B cell (primary cell): ENCODE data around the gene MATN1. TPM values are rescaled to one million over a fixed set of nuclear protein-coding genes. Genes with fewer than 3 reads are reported as not detected.

Experiments
- ATAC-seq: fragments of 200-7000 bp; cut with Tn5 transposase; one replicate; pipeline ENCODE4 v1.10.0; 2021; ENCODE audit warnings: low read depth, mild to moderate bottlenecking, moderate number of reproducible peaks, moderate library complexity
- CTCF ChIA-PET: fragments of 350-600 bp; sonication (Branson Sonifier 250); formaldehyde crosslinking; loops from one replicate; lab custom pipeline; 2021; ENCODE audit warnings: antibody characterized with exemption, inconsistent platforms; lab: Charles Lee
- POLR2A ChIA-PET: fragments of 350-600 bp; sonication (Branson Sonifier 250); formaldehyde crosslinking; loops from one replicate; lab custom pipeline; 2021; ENCODE audit warnings: antibody characterized with exemption; lab: Charles Lee
- DNase-seq: peaks from one replicate; pipeline ENCODE4 v3.0.0; 2013
- H2AFZ ChIP-seq: 2 replicates; pipeline ENCODE4 v1.6.1; 2012; ENCODE audit warnings: mild to moderate bottlenecking, low read depth, low read length; ENCODE audit not compliant: insufficient read depth, poor library complexity, severe bottlenecking
- H3K27ac ChIP-seq, 2 donors: 1 replicate in 1 of 2; 2 replicates in 1 of 2; pipeline ENCODE4 v1.5.1; 2012 to 2013; ENCODE audit warnings: low read length in 2 of 2, mild to moderate bottlenecking in 2 of 2, moderate library complexity in 1 of 2
- H3K27me3 ChIP-seq, 4 experiments: fragments of 200-600 bp in 1 of 4; sonication (generic) in 1 of 4; replicated peaks in 1 of 4; 1 replicate in 2 of 4; 2 replicates in 2 of 4; pipeline versions ENCODE4 v1.6.1 to v1.7.0; 2013 to 2016; ENCODE audit warnings: low read length in 3 of 4, mild to moderate bottlenecking in 2 of 4, mixed read lengths in 1 of 4, moderate library complexity in 1 of 4; ENCODE audit not compliant: insufficient read depth in 4 of 4, control insufficient read depth in 3 of 4; ENCODE audit errors: control extremely low read depth in 1 of 4
- H3K36me3 ChIP-seq, 2 experiments: replicated peaks in 1 of 2; 1 replicate in 1 of 2; 2 replicates in 1 of 2; pipeline versions ENCODE4 v1.6.1 to v1.7.1; 2013; ENCODE audit warnings: low read length in 1 of 2; ENCODE audit not compliant: insufficient read depth in 2 of 2, control insufficient read depth in 1 of 2; ENCODE audit errors: control extremely low read depth in 1 of 2, extremely low read depth in 1 of 2
- H3K4me1 ChIP-seq, 2 donors: fragments of 200-600 bp in 1 of 2; sonication (generic) in 1 of 2; 1 replicate in 1 of 2; 2 replicates in 1 of 2; pipeline versions ENCODE4 v1.5.1 to v1.6.1; 2013 to 2017; ENCODE audit warnings: low read length in 2 of 2; ENCODE audit not compliant: control insufficient read depth in 2 of 2, insufficient read depth in 2 of 2
- H3K4me2 ChIP-seq: replicated peaks from 2 replicates; pipeline ENCODE3; 2012; ENCODE audit warnings: mild to moderate bottlenecking, low read depth, low read length; ENCODE audit not compliant: poor library complexity, severe bottlenecking
- H3K4me3 ChIP-seq, 5 experiments: fragments of 200-600 bp in 1 of 5; sonication (generic) in 1 of 5; 1 replicate in 3 of 5; 2 replicates in 2 of 5; pipeline versions ENCODE4 v1.5.1 to v1.7.0; 2011 to 2016; ENCODE audit warnings: low read length in 4 of 5, mild to moderate bottlenecking in 4 of 5, low read depth in 2 of 5, control low read depth in 1 of 5, moderate library complexity in 1 of 5; ENCODE audit not compliant: insufficient read depth in 1 of 5; ENCODE audit errors: control extremely low read depth in 1 of 5, extremely low read depth in 1 of 5
- H3K79me2 ChIP-seq: fragments of 200-600 bp; sonication (generic); one replicate; pipeline ENCODE4 v1.6.0; 2016; ENCODE audit warnings: low read length; ENCODE audit not compliant: control insufficient read depth, insufficient read depth
- H3K9ac ChIP-seq: fragments of 200-600 bp; sonication (generic); 2 replicates; pipeline ENCODE4 v1.6.1; 2017; ENCODE audit warnings: mild to moderate bottlenecking, low read length, moderate library complexity
- H3K9me3 ChIP-seq, 3 donors: one replicate each; pipeline versions ENCODE4 v1.6.1 to v1.7.1; 2013; ENCODE audit warnings: low read length in 2 of 3; ENCODE audit not compliant: control insufficient read depth in 2 of 3, insufficient read depth in 1 of 3; ENCODE audit errors: control extremely low read depth in 1 of 3
- H4K20me1 ChIP-seq: 2 replicates; pipeline ENCODE4 v1.6.0; 2012; ENCODE audit warnings: mild to moderate bottlenecking, low read length; ENCODE audit not compliant: insufficient read depth, control insufficient read depth, poor library complexity, severe bottlenecking
- H3K27ac Mint-ChIP-seq: one replicate; pipeline ENCODE4 v1.8.0; 2021; ENCODE audit warnings: mixed read lengths
- H3K27me3 Mint-ChIP-seq: one replicate; pipeline ENCODE4 v1.8.0; 2021; ENCODE audit warnings: mixed read lengths
- H3K4me1 Mint-ChIP-seq: one replicate; pipeline ENCODE4 v1.8.0; 2021; ENCODE audit warnings: mixed read lengths
- H3K4me3 Mint-ChIP-seq: one replicate; pipeline ENCODE4 v1.8.0; 2021; ENCODE audit warnings: mixed read lengths
- H3K9me3 Mint-ChIP-seq: one replicate; pipeline ENCODE4 v1.8.0; 2022; ENCODE audit warnings: mixed read lengths; ENCODE audit not compliant: insufficient read depth
- EZH2 ChIP-seq: IDR thresholded peaks from 2 replicates; pipeline ENCODE4 v1.6.1; 2012; ENCODE audit warnings: borderline replicate concordance, low read depth, mild to moderate bottlenecking, moderate library complexity, low read length; ENCODE audit not compliant: insufficient read depth, poor library complexity, severe bottlenecking
- WGBS: methylation state at CpG from one replicate; pipeline ENCODE4 v1.1.5; 2013; ENCODE audit warnings: missing lambda C conversion rate; ENCODE audit not compliant: insufficient coverage; 5-methylcytosine and 5-hydroxymethylcytosine counted together
- intact Hi-C: fragments of 100-400 bp; cut with micrococcal nuclease; formaldehyde crosslinking; loops from one replicate; pipeline ENCODE4 v1.10.0; 2022
- polyA plus RNA-seq: library from polyadenylated mRNA; depleted of rRNA; stranded (reverse); fragments of >200 nt; gene quantifications from 2 replicates; pipeline ENCODE4 v1.2.3, GENCODE V29; 2012
- total RNA-seq, 2 donors: library from RNA; stranded (reverse); fragments of 120-200 nt in 1 of 2; gene quantifications; 1 replicate in 1 of 2; 2 replicates in 1 of 2; pipeline versions ENCODE4 v1.2.3 to v1.2.4, GENCODE V29; 2013 to 2022
- TF ChIP-seq, protein P1 (sequence below): fragments of 200-600 bp; IDR thresholded peaks from one replicate; pipeline ENCODE4 v1.8.0; 2022; ENCODE audit warnings: antibody characterized with exemption, mild to moderate bottlenecking

Gene MATN1
- total and polyA plus RNA-seq, 2 donors (not counting 1 experiment from before 2014, with no cell fraction given): 2.5 to 3.2 TPM

DNA sequence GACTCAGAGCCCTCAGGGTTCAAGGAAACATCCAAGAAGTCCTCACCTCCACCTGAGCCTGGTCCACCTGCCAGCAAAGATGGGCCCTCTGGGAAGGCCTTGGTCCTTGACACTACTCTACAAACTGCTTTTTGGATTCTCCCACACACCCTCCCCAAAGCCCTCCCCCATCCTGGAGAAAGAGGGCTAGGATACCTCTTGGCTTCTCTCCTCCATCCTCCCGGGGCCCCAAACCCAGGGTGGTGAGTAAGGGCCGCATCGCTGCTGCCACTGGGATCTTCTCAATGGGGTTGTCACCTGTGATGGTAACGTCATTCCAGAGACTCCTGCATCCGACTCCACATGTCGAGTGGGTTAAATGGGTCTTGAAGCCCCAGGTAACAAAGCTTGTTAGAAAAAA lies 26.6 kb downstream of the MATN1 start:
- intact Hi-C loops: no loop called here
- no peak for DNase-seq
- no peaks in the 10 kb centered on the region for H4K20me1 ChIP-seq
- WGBS: 91% methylated on average over 3 of the region's 6 CpGs
- no peak overlapping the region for H3K4me3 Mint-ChIP-seq
- ChIA-PET POLR2A (no interaction called here), CTCF (no interaction called here)
- TF ChIP-seq EZH2: no peak
- TF ChIP-seq, protein P1, sequence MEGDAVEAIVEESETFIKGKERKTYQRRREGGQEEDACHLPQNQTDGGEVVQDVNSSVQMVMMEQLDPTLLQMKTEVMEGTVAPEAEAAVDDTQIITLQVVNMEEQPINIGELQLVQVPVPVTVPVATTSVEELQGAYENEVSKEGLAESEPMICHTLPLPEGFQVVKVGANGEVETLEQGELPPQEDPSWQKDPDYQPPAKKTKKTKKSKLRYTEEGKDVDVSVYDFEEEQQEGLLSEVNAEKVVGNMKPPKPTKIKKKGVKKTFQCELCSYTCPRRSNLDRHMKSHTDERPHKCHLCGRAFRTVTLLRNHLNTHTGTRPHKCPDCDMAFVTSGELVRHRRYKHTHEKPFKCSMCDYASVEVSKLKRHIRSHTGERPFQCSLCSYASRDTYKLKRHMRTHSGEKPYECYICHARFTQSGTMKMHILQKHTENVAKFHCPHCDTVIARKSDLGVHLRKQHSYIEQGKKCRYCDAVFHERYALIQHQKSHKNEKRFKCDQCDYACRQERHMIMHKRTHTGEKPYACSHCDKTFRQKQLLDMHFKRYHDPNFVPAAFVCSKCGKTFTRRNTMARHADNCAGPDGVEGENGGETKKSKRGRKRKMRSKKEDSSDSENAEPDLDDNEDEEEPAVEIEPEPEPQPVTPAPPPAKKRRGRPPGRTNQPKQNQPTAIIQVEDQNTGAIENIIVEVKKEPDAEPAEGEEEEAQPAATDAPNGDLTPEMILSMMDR: no peak
- no peak overlapping the region for H3K9ac ChIP-seq
- H3K27ac ChIP-seq: no peak overlapping the region
- H3K4me1 Mint-ChIP-seq: no peaks in the 10 kb centered on the region
- no peak for ATAC-seq
- no peak overlapping the region for H3K4me2 ChIP-seq
- H3K27ac Mint-ChIP-seq: no peak overlapping the region
- H3K27me3 ChIP-seq: peaks cover 0 to 16% (median 1%) of the 10 kb centered on the region in 4 experiments
- no peak overlapping the region for H3K4me3 ChIP-seq
- H3K9me3 Mint-ChIP-seq: no peaks in the 10 kb centered on the region
- no peaks in the 10 kb centered on the region for H3K79me2 ChIP-seq
- no peaks in the 10 kb centered on the region for H3K4me1 ChIP-seq
- peaks cover 0 to 5% (median 0%) of the 10 kb centered on the region in 3 donors for H3K9me3 ChIP-seq
- no peaks in the 10 kb centered on the region for H3K36me3 ChIP-seq
- H2AFZ ChIP-seq: no peak overlapping the region
- peaks cover 16% of the 10 kb centered on the region for H3K27me3 Mint-ChIP-seq

DNA sequence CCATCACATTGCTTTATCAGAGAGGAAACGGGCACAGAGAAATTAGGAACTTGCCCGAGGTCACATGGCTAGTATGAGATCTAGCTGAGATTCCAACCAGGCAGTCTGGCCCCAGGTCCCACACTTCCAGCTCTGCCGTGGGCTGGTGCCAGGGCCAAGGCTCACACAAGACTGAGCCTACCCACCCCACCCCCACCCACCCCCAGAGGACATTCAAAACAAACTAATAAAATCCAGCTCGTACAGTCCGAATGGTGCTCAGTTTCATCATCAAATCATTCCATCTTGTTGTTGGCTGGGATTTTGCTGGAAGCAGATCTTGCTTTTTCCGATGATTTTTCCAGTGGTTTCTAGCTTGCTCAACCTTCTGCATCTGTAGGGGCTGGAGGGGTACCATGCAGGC lies 27.9 kb downstream of the MATN1 start:
- H3K4me3 Mint-ChIP-seq: no peak overlapping the region

More for the DNA sequence above, 27.9 kb downstream of the MATN1 start:
- Histone ChIP-seq H2AFZ (no peak overlapping the region), H3K79me2 (no peaks in the 10 kb centered on the region), H3K27ac (no peak overlapping the region), H4K20me1 (no peaks in the 10 kb centered on the region), H3K4me2 (no peak overlapping the region), H3K9ac (no peak overlapping the region), H3K9me3 (peaks cover 0 to 5% (median 0%) of the 10 kb centered on the region in 3 donors), H3K4me1 (no peaks in the 10 kb centered on the region), H3K4me3 (no peak overlapping the region), H3K36me3 (no peaks in the 10 kb centered on the region), H3K27me3 (peaks cover 0 to 18% (median 1%) of the 10 kb centered on the region in 4 experiments)
- H3K27me3 Mint-ChIP-seq: peaks cover 19% of the 10 kb centered on the region
- H3K9me3 Mint-ChIP-seq: no peaks in the 10 kb centered on the region
- H3K27ac Mint-ChIP-seq: no peak overlapping the region
- 38% methylated on average over 4 of the region's 6 CpGs for WGBS
- ATAC-seq (no peak), DNase-seq (no peak)
- no peaks in the 10 kb centered on the region for H3K4me1 Mint-ChIP-seq
- no peak for TF ChIP-seq EZH2
- TF ChIP-seq, protein P1: no peak
- intact Hi-C loops: no loop called here
- ChIA-PET CTCF (no interaction called here), POLR2A (no interaction called here)
